Measurements from ENCODE around the gene SRPK1. TPM values are rescaled to one million over a fixed set of nuclear protein-coding genes. Genes with fewer than 3 reads are reported as not detected.

SRPK1 gene
- total and polyA plus RNA-seq, 8 donors: 10.7 to 204 (median 30.4) TPM

GRCh38 chr6:35874730-35875129 lies 46.2 kb downstream of the SRPK1 start:
- Histone ChIP-seq H3K4me1 (no peaks in the 10 kb centered on the region), H3K27ac (no peak overlapping the region), H3K27me3 (no peaks in the 10 kb centered on the region), H3K9me3 (no peaks in the 10 kb centered on the region), H3K36me3 (peaks cover 12 to 72% (median 61%) of the 10 kb centered on the region in 4 donors), H3K4me3 (no peak overlapping the region)
- 83 to 95% (median 89%) methylated on average over 1 of the region's 1 CpG for WGBS, 5 donors
- TF ChIP-seq POLR2A (IDR thresholded peaks at IDR 0.05): no peak
- no peak for TF ChIP-seq POLR2AphosphoS5 (IDR thresholded peaks at IDR 0.05)
- TF ChIP-seq EP300 (IDR thresholded peaks at IDR 0.05): no peak
- TF ChIP-seq CTCF (IDR thresholded peaks at IDR 0.05): no peak
- no peak for DNase-seq
- intact Hi-C loops (cut with DNase I; ENCODE audit: low total_unique reads): no loop called here

GRCh38 chr6:35859367-35859766 lies 61.5 kb downstream of the SRPK1 start:
- no peaks in the 10 kb centered on the region for H3K9me3 ChIP-seq
- H3K27me3 ChIP-seq: no peaks in the 10 kb centered on the region
- WGBS, 5 donors: 85 to 89% (median 87%) methylated on average over 4 of the region's 4 CpGs
- no peaks in the 10 kb centered on the region for H3K4me1 ChIP-seq
- TF ChIP-seq POLR2AphosphoS5 (IDR thresholded peaks at IDR 0.05) (no peak), CTCF (IDR thresholded peaks at IDR 0.05) (no peak), EP300 (IDR thresholded peaks at IDR 0.05) (no peak), POLR2A (IDR thresholded peaks at IDR 0.05) (no peak)
- H3K4me3 ChIP-seq: no peak overlapping the region
- no peak for DNase-seq
- intact Hi-C loops (cut with DNase I; ENCODE audit: low total_unique reads): no loop called here
- H3K36me3 ChIP-seq: peaks cover 7 to 85% (median 77%) of the 10 kb centered on the region in 4 donors
- no peak overlapping the region for H3K27ac ChIP-seq

GRCh38 chr6:35857853-35858252 lies 63.0 kb downstream of the SRPK1 start:
- intact Hi-C loops (cut with DNase I; ENCODE audit: low total_unique reads): no loop called here
- Histone ChIP-seq H3K4me1 (no peaks in the 10 kb centered on the region), H3K36me3 (peaks cover 7 to 94% (median 82%) of the 10 kb centered on the region in 4 donors)

GRCh38 chr6:35856250-35856649 lies 64.6 kb downstream of the SRPK1 start:
- no peak for DNase-seq
- H3K9me3 ChIP-seq: no peaks in the 10 kb centered on the region
- H3K27me3 ChIP-seq: no peaks in the 10 kb centered on the region
- TF ChIP-seq CTCF (IDR thresholded peaks at IDR 0.05): no peak
- TF ChIP-seq POLR2AphosphoS5 (IDR thresholded peaks at IDR 0.05): no peak
- no peak for TF ChIP-seq EP300 (IDR thresholded peaks at IDR 0.05)
- no peak for TF ChIP-seq POLR2A (IDR thresholded peaks at IDR 0.05)
- no peaks in the 10 kb centered on the region for H3K4me1 ChIP-seq
- intact Hi-C loops (cut with DNase I; ENCODE audit: low total_unique reads): no loop called here
- H3K4me3 ChIP-seq: no peak overlapping the region
- H3K36me3 ChIP-seq: peaks cover 7 to 96% (median 84%) of the 10 kb centered on the region in 4 donors
- WGBS, 5 donors: 95 to 100% (median 100%) methylated on average over 1 of the region's 1 CpG
- no peak overlapping the region for H3K27ac ChIP-seq

More at GRCh38 chr6:35857853-35858252, 63.0 kb downstream of the SRPK1 start:
- DNase-seq: no peak
- TF ChIP-seq CTCF (IDR thresholded peaks at IDR 0.05): no peak
- TF ChIP-seq EP300 (IDR thresholded peaks at IDR 0.05): no peak
- TF ChIP-seq POLR2AphosphoS5 (IDR thresholded peaks at IDR 0.05): no peak
- TF ChIP-seq POLR2A (IDR thresholded peaks at IDR 0.05): no peak
- no peak overlapping the region for H3K4me3 ChIP-seq
- H3K27me3 ChIP-seq: no peaks in the 10 kb centered on the region
- H3K27ac ChIP-seq: no peak overlapping the region
- no peaks in the 10 kb centered on the region for H3K9me3 ChIP-seq

All from stomach (tissue), 9 donors.